Pancreas (tissue), 10 donors: ENCODE data around the gene RFC3. TPM values are rescaled to one million over a fixed set of nuclear protein-coding genes. Genes with fewer than 3 reads are reported as not detected.

ENCODE experiments used
- ATAC-seq, 4 donors: fragments of 200-7000 bp; cut with Tn5 transposase; one replicate each; pipeline versions ENCODE4 v1.8.0 to v1.9.1; 2020; ENCODE audit warnings: mild to moderate bottlenecking in 4 of 4, moderate library complexity in 4 of 4
- DNase-seq, 6 donors: peaks; one replicate each; pipeline ENCODE4 v3.0.0-alpha.2; 2020
- FAIRE-seq: peaks from 2 replicates; lab custom pipeline; 2012; peaks lifted over from hg19 to GRCh38; lab: Jason Lieb, UNC
- H3K27ac ChIP-seq, 4 donors: fragments of 200-600 bp; sonication (generic); 1 replicate in 3 of 4; 2 replicates in 1 of 4; pipeline versions ENCODE4 v1.5.0 to v1.8.0; 2020
- H3K27me3 ChIP-seq, 4 donors: fragments of 200-600 bp; one replicate each; pipeline ENCODE4 v1.8.0; 2021
- H3K36me3 ChIP-seq, 3 donors: fragments of 200-600 bp; sonication (generic) in 1 of 3; one replicate each; pipeline versions ENCODE4 v1.5.0 to v1.8.0; 2020 to 2021
- H3K4me1 ChIP-seq, 3 donors: fragments of 200-600 bp; one replicate each; pipeline ENCODE4 v1.8.0; 2021
- H3K4me3 ChIP-seq, 4 donors: fragments of 200-600 bp; sonication (generic) in 2 of 4; one replicate each; pipeline versions ENCODE4 v1.5.0 to v1.8.0; 2020 to 2021
- H3K9me3 ChIP-seq, 4 donors: fragments of 200-600 bp; one replicate each; pipeline ENCODE4 v1.8.0; 2021
- WGBS, 2 donors: extraction: QIAGEN DNeasy Blood & Tissue Kit; methylation state at CpG; one replicate each; pipeline ENCODE4 v1.1.7; 2013; 5-methylcytosine and 5-hydroxymethylcytosine counted together
- intact Hi-C, 3 donors: fragments of 100-400 bp; cut with DNase I; formaldehyde crosslinking; loops; one replicate each; pipeline versions ENCODE4 v1.11.1 to v1.14.2; 2022
- polyA plus RNA-seq, 2 donors: library from polyadenylated mRNA; stranded (reverse); fragments of 200-250 nt; gene quantifications; one replicate each; pipeline ENCODE4 v1.2.3, GENCODE V29; 2013
- total RNA-seq, 6 donors: library from RNA; stranded (reverse); fragmentation: NEBNext Ultra II Directional in 4 of 6; extraction: Animal tissue kit (Norgen Biotek cat#: 25700) in 4 of 6; gene quantifications; one replicate each; pipeline versions ENCODE4 v1.2.1 to v1.2.4, GENCODE V29; 2021 to 2023
- TF ChIP-seq, protein P1 (sequence below), 4 donors: fragments of 200-600 bp; sonication (generic) in 3 of 4; IDR thresholded peaks; one replicate each; pipeline versions ENCODE4 v1.5.0 to v1.8.0; 2021; ENCODE audit warnings: antibody characterized with exemption in 4 of 4
- donor health status: healthy with polysubstance abuse.
- donor health status: DM: no; HTN: no; CAD: no; lungs with moderate emphysema.
- donor health status: DM: no; HTN: no; CAD: no.
- donor health status: control.
- donor health status: control.
- donor health status: Bipolar disorder and iron deficiency.
- donor health status: DM: yes; HTN: yes; CAD: no.
- donor health status: DM: no; HTN: no; CAD: no.
- donor health status: DM: no; HTN: no; CAD: no.
- donor health status: DM: yes; HTN: yes; CAD: no.

RFC3 gene
- total and polyA plus RNA-seq, 8 donors: 1.4 to 5.7 (median 2.9) TPM

DNA sequence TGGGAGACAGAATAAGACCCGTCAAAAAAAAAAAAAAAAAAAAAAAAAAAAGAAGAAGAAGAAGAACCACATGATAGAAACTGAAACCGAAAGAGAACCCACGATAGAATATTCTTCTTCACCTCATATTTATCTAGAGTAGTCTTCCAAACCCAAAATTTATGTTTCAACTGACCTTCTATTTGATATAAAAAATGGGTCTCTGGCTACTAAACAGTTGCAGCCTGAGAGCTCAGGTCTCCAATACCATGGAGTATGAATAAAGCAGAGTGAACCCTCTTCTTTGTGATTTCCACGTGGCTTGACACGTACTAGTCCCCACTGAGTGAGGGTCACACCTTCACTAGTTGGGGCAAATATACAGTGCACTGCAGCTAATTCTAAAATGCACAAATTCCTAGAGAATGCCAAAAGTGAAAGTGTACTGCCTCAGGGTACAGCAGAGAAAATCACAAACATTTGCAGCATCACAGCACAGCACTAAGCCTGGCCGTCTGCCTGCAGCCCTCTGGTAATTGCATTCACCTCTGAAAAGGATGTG, 30.8 kb upstream of the RFC3 start:
- no peak overlapping the region for H3K27ac ChIP-seq
- no peaks in the 10 kb centered on the region for H3K9me3 ChIP-seq
- ATAC-seq: no peak
- no peaks in the 10 kb centered on the region for H3K27me3 ChIP-seq
- no peaks in the 10 kb centered on the region for H3K4me1 ChIP-seq
- no peak for DNase-seq
- WGBS, 2 donors: 57 to 78% methylated on average over 6 of the region's 6 CpGs
- no peaks in the 10 kb centered on the region for H3K36me3 ChIP-seq
- intact Hi-C loops: no loop called here
- FAIRE-seq: no peak
- peak overlapping the region in 1 of 4 donors; percentile 17 for H3K4me3 ChIP-seq
- TF ChIP-seq, protein P1, sequence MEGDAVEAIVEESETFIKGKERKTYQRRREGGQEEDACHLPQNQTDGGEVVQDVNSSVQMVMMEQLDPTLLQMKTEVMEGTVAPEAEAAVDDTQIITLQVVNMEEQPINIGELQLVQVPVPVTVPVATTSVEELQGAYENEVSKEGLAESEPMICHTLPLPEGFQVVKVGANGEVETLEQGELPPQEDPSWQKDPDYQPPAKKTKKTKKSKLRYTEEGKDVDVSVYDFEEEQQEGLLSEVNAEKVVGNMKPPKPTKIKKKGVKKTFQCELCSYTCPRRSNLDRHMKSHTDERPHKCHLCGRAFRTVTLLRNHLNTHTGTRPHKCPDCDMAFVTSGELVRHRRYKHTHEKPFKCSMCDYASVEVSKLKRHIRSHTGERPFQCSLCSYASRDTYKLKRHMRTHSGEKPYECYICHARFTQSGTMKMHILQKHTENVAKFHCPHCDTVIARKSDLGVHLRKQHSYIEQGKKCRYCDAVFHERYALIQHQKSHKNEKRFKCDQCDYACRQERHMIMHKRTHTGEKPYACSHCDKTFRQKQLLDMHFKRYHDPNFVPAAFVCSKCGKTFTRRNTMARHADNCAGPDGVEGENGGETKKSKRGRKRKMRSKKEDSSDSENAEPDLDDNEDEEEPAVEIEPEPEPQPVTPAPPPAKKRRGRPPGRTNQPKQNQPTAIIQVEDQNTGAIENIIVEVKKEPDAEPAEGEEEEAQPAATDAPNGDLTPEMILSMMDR (IDR thresholded peaks at IDR 0.05): no peak

DNA sequence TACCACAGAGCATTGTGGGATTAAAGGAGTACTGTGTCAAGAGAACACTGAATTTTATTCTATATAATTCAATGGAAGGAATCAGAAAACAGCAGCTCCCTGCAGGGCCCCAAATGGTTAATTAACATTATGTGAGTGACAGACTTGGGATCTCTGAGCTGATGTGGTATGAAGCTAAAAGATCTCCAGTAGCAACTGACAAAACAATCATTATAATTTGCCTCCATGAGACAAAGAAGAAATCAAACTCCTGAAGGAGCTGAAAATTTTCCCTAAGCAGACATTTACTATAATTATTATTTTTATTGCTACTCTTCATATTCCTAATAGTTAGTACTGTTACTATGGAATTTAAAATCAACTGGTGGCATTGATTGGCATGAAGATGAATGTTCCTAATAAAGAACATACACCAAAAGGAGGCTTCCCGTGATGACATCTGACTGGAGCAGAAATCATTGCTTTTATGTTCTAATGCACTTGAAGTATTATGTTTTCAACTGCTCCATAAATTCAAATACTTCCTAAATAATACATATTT, 28.8 kb upstream of the RFC3 start:
- intact Hi-C loops: no loop called here
- Histone ChIP-seq H3K27ac (no peak overlapping the region), H3K4me3 (no peak overlapping the region), H3K36me3 (no peaks in the 10 kb centered on the region), H3K27me3 (no peaks in the 10 kb centered on the region), H3K4me1 (no peaks in the 10 kb centered on the region), H3K9me3 (no peaks in the 10 kb centered on the region)
- FAIRE-seq (no peak), DNase-seq (no peak), ATAC-seq (no peak)
- WGBS, 2 donors: 87% methylated on average over 1 of the region's 1 CpG
- TF ChIP-seq, protein P1 (IDR thresholded peaks at IDR 0.05): no peak

DNA sequence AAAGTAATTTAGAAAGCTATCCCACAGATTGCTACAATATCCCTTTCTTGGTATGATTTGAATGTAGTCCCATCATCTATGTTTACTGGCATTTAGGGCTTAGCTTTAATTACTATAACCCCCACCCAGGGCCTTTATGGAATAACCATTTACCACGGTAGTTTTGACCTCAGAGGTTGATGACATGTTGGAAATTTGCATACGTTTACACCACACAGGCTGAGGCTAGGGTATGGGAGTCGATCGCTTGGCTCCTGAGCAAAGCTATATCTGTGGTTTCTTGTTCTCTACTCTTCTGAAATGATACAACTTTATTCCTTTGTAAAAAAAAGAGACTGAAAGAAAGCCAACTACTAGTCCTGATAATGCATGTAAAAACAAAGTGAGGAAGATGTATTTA, 28.2 kb upstream of the RFC3 start:
- Histone ChIP-seq H3K9me3 (no peaks in the 10 kb centered on the region), H3K27me3 (no peaks in the 10 kb centered on the region), H3K4me3 (no peak overlapping the region), H3K36me3 (no peaks in the 10 kb centered on the region), H3K4me1 (no peaks in the 10 kb centered on the region), H3K27ac (no peak overlapping the region)
- no peak for ATAC-seq
- 54 to 75% methylated on average over 4 of the region's 4 CpGs for WGBS, 2 donors
- no peak for FAIRE-seq
- TF ChIP-seq, protein P1 (IDR thresholded peaks at IDR 0.05): no peak
- intact Hi-C loops: no loop called here
- DNase-seq: no peak

DNA sequence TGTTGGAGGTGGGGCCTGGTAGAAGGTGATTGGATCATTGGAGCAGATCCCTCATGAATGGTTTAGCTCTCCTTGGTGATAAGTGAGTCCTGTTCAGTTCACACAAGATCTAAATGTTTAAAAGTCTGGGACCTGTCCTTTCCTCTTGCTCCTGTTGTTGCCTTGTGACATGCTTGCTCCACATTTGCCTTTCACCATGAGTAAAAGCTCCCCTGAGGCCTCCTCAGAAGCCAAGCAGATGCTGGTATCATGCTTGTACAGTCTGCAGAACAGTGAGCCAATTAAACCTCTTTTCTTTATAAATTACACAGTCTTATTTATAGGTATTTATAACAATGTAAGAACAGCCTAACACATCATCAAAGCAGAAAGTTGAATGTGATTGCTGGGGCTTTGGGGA, 24.2 kb upstream of the RFC3 start:
- no peak for FAIRE-seq
- intact Hi-C loops: no loop called here
- no peaks in the 10 kb centered on the region for H3K27me3 ChIP-seq
- DNase-seq: no peak
- no peak for ATAC-seq
- H3K9me3 ChIP-seq: no peaks in the 10 kb centered on the region
- H3K27ac ChIP-seq: no peak overlapping the region
- TF ChIP-seq, protein P1 (IDR thresholded peaks at IDR 0.05): no peak
- H3K36me3 ChIP-seq: no peaks in the 10 kb centered on the region
- no peak overlapping the region for H3K4me3 ChIP-seq
- H3K4me1 ChIP-seq: no peaks in the 10 kb centered on the region

DNA sequence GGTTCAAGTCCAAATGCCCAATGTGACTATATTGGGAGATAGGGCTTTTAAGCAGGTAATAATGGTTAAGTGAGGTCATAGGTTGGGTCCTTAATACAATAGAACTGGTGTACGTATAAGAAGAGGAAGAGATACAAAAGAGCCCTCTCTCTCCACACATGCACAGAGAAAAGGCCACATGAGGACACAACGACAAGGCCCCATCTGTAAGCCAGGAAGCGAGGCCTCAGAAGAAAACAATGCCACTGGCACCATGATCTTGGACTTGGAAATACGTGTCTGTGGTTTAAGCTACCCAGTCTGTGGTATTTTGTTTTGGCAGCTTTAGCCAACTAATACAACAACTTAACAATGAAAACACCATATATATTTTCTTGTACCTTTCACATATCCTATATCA, 23.4 kb upstream of the RFC3 start:
- intact Hi-C loops: no loop called here

More for the DNA sequence above, 23.4 kb upstream of the RFC3 start:
- Histone ChIP-seq H3K9me3 (no peaks in the 10 kb centered on the region), H3K27ac (no peak overlapping the region), H3K36me3 (no peaks in the 10 kb centered on the region), H3K4me1 (no peaks in the 10 kb centered on the region), H3K27me3 (no peaks in the 10 kb centered on the region), H3K4me3 (no peak overlapping the region)
- TF ChIP-seq, protein P1 (IDR thresholded peaks at IDR 0.05): no peak
- 76 to 78% methylated on average over 4 of the region's 4 CpGs for WGBS, 2 donors
- FAIRE-seq (no peak), DNase-seq (no peak), ATAC-seq (no peak)
